Loucy (cell line): ENCODE data around the gene ABHD11.

ENCODE experiments used
- CTCF ChIP-seq: fragments of 200-600 bp; sonication (generic); conservative IDR thresholded peaks from 2 replicates; pipeline ENCODE4 v1.5.1; 2014; ENCODE audit warnings: mild to moderate bottlenecking, antibody characterized with exemption, low read length
- EZH2phosphoT487 ChIP-seq: fragments of 200-600 bp; IDR thresholded peaks from 2 replicates; pipeline ENCODE4 v1.6.1; 2018; ENCODE audit warnings: antibody characterized with exemption, mild to moderate bottlenecking, moderate library complexity, borderline replicate concordance

GRCh38 chr7:73698410-73698809 is 40.2 kb downstream of the ABHD11 start:
- no peak for TF ChIP-seq CTCF
- TF ChIP-seq EZH2phosphoT487: no peak
